GM18868 (cell line): ENCODE measurements around the gene TRMT1.

Source experiments
- ATAC-seq: cut with Tn5 transposase; IDR thresholded peaks from one replicate; pipeline ENCODE4 v1.9.1; 2021; ENCODE audit warnings: mild to moderate bottlenecking, moderate library complexity; ENCODE audit not compliant: unreplicated experiment

The TRMT1 gene

DNA sequence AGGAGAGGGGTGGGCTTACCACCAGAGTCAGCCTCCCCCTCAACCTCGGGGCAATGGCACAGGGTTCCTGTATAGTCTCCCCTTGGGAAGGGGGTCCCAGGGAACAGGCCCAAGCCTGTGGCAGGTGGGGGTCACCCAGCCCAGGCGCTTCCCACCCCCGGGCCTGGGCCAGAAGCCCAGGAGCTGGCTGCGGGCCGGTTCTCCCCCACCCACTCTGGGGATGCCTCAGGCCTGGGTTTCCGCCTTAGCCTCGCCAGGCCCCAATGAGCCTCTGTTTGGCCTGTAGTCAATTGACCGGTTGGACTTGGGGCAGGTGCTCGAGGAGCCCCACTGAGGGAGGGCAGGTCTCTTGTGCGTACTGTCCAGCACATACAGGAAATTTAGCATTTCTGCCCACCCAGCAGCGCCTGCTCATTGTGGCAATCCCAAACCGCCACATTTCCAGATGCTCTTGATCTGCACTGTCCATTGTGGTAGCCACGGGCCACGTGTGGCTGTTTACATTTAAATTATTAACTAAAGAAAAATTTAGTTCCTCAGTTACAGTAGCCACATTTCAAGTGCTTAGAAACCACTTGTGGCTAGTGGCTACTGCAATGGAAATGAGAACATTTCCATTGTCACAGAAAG is 23.8 kb downstream of the TRMT1 start:
- ATAC-seq, result no peak

DNA sequence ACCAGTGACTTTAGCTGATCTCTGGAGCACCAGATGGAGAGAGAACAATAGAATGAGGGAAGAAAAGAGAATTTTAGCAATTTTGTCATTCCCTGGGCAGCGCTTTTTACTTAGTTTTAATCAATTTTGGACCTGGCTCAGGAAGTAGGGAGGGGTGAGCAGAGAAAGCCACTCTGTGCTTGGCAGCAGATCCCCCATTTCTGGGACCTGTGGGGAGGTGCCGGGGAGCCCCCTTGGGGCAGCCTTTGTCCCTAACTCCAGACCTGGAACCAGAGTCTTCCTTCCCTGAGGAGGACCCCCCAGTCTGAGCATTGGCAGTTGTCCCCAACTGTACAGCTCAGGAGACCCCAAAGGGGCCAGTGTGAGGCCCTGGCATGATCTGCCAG is 24.4 kb downstream of the TRMT1 start:
- no peak for ATAC-seq

DNA sequence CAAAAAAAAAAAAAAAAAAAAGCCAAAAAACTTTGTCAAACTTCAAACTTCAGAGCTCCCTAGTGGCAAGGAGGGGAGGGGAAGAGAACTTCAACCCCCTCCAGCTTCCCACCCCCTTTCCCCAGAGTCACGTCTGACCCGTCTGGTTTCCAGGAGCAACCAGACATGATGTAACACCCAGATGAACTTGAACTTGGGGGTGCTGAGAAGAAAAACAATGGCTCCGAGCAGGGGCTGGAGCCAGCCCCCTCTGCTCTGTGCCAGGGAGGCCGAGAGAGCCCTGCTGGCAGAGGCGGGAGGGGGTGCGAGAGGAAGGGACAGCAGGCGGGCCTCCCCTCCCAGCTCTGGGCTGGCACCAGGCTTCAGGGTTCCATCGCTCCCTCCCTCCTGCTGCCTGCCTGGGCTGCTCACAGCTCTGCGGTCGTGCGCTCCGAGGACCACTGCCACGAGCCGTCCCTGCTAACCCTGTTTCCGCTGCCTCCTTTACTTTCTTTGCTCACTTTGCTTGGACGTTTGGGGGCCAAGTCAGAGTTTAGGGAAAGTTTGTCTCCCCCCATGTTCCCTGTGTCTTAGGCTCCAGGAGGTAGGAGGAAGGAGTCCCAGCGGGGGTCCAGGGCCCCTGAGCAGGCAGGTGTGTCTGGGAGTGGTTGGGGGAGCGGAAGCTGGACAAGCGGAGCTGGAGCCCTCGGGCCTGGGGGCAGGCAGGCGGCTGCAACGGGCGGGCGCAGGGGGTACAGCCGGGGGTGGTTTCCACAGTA is 25.0 kb downstream of the TRMT1 start:
- ATAC-seq, result no peak

- ATAC-seq, result no peak
These were observed 25.9 kb downstream of the TRMT1 start for GRCh38 chr19:13090511-13091231.

GRCh38 chr19:13089857-13090507 is 26.6 kb downstream of the TRMT1 start:
- no peak for ATAC-seq

DNA sequence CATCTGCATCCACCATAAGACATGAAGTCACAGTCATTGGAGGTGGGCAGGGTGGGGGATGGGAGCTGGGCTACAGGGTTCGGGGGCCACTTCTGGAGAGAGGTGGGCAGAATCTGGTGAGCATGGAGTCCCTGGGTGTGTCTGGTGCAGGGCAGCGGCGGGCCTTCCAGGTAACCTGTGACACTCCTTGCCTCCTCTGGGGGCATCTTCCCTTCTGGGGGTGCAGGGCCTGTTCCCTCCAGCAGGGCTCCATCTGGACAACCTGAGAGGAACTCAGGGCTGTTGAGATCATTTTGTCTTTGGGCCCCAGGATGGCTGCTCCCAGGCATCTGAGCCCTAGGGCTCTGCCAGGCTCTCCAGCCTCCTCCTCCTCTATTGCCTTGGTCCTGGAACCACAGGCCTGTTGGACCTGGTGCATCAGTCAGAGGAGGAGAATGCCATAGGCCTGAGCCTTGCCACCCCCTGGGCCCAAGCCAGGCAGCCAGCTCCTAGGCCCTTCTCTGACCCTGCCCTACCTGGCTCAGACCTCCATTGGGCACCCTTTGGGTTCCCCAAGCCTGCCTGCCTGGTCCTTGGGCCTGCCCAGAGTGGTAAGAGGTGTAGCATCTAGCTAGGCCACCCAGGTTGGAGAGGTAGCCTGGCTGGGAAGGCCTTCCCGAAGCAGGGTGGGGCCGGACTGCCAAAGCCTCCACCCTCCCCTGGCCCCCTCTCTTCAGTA is 27.2 kb downstream of the TRMT1 start:
- no peak for ATAC-seq

- no peak for ATAC-seq
These were observed 28.6 kb downstream of the TRMT1 start for GRCh38 chr19:13087795-13088537.

DNA sequence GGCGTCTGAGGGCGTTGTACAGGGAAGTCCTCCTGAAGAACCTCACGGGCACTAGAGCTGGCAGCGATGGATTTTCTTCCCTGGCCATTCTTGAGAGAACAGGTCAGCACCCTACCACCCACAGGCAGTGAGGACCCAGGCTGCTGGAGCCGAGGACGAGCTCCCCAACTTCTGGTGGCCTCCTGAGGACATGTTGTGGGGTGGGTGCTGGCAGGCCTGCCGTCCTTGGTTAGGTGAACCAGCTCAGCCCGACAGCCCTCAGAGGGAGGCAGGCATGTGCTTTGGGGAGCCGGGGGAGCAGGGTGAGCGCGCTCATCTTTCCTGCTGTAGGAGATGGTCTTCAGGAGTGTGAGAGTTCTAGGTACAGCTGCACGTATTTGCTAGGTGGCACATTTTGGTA is 29.2 kb downstream of the TRMT1 start:
- ATAC-seq, result no peak

GRCh38 chr19:13086341-13086740 is 30.2 kb downstream of the TRMT1 start:
- no peak for ATAC-seq

- no peak for ATAC-seq
These were observed 30.9 kb downstream of the TRMT1 start for GRCh38 chr19:13085666-13086065.

DNA sequence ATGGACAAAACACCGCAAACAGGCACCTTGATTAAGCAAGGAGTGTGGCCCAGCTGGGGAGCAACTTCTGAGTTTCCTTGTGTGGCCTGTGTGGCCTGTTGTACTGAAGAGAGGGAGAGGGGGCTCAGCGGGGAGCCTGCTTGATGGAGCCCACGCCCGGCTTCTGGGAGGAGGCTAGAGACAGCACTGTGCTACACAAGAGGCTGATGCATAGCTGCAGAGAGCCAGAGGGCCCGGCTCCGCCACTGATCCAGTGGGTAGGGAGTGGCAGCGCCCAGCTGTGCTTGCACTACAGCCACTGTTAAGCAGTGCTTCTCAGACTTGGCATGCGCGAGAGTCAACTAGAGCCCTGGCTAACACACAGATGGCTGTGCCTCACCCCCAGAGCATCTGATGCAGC is 32.9 kb downstream of the TRMT1 start:
- ATAC-seq, result no peak

DNA sequence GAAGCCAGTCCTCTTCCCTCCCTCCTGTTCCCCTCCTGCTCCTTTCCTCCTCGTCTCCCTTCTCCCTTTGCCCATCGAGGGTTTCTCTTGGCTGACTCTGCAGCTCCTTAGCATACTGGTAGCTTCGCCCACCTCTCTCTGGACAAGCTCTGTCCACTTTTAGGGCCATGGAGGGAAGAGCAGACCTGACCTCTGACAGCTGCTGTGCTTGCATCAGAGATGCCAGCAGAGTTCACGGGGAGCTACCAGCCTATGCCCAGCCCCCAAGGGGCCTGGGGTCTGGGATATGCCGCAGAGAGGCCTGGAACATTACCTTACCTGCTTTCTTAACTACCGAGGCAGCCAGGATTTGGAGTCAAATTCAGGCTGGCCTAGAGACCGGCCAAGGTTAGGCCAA is 33.5 kb downstream of the TRMT1 start:
- no peak for ATAC-seq

- ATAC-seq, result no peak
These were observed 34.1 kb downstream of the TRMT1 start for GRCh38 chr19:13082192-13083007.

DNA sequence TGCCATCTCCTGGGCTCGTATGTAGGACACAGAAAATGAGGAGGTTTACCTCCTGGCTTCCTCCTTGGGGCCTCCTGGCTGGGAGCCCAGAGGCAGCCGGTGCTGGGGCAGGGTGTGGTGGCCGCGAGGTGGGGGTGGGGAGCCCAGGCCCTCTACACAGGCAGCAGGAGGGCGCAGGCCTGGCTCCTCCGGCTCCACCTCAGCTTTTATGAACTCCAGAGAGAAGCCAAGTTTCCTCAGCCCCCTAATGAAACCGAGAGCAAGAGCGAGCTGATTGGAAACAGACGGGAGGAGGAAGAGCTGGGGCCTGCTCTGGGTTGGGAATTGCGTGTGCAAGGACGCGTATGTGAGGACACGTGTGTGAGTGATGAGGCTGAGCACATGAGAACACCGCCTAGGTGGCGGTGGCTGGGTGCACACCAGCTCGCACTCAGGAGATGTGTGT is 37.0 kb downstream of the TRMT1 start:
- ATAC-seq, result no peak

DNA sequence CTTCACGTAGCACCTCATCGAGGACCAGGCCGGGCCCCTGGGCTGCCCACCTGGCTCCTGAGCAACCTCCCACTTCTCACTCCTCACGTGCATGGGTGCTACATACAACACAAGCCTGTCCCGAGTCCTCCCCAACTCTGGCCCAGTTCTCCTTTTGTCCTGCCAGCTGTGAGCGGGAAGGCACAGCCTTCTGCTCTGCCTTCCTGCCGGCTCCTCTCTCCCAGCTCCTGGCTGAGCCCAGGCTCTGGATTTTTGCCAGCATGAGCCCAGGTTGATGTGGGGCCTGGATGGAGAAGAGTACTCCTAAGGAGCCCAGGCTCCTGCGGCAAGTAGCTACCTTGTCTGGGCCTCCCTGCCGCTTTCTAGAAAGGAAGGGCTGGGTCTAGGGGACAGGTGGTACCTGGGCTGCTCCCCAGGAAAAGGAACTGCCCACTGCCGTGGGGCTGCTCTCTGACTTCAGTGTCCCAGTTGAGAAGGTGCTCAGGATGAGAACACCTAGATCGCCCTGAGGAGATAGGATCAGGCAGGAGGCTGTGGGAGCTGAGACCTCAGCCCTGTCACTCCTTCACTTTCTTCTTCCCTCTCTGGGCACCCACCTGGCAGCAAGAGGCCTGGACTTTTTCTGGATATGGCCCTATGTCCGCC is 37.5 kb downstream of the TRMT1 start:
- ATAC-seq, result no peak

DNA sequence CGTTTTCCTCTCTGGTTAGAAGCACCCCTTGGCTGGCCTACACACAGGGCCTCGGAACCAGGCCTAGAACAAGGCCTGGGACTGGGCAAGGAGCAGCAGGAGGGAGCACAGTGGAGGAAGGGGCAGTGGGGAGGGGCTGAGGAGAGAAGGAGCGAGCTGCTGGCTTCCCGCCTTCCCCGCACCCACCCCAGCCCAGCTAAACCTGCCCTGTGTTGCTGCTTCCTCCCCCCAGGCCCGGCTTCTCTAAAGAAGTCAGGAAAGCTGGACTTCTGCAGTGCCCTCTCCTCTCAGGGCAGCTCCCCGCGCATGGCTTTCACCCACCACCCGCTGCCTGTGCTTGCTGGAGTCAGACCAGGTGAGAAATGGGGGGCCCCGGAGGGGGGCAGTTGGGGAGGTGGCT is 38.2 kb downstream of the TRMT1 start:
- no peak for ATAC-seq

DNA sequence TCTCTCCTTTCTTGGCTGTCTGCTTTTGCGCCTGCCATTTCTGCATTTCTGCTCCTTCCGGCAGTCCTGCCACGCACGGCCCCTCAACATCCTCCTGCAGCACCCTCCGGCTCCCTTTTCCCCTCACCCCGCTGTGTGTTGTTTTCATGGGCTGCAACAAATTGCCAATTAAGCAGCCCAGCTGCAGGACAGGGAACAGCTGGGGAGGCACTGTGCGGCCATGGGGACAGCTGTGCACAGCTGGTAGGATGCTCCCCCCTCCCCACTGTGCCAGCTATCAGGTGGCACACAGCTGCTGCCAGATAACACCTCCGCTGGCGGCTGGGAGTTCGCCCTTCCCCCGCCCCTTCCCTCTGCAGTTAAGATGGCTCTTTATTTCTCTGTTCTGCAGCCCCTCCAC is 39.3 kb downstream of the TRMT1 start:
- ATAC-seq, result no peak

- ATAC-seq, result no peak
These were observed 39.8 kb downstream of the TRMT1 start for GRCh38 chr19:13076787-13077186.

DNA sequence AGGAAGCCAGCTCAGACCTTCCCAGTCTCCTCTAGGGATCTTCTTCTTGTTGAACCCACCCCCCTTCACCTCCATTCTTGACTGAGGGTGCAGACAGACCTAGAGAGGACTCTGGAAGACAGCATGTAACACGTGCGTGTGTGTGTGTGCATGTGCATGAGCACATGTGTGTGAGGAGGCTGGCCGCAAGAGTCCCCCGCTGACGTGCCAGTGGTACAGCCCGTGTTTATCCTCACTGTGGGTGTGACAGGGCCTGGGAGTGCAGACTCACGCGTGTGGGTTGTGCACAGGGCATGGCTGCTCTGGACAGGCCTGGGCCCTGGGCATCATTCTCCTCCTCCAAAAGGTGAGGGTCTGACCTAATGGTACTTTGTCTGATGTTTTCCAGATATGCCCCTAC is 40.2 kb downstream of the TRMT1 start:
- no peak for ATAC-seq
